ENCODE measurements around the gene TSPAN18.

Gene TSPAN18

GRCh38 chr11:44823868-44824267 lies 97.1 kb downstream of the TSPAN18 start:
- DNase-seq (ENCODE audit: low read depth) = no peak

GRCh38 chr11:44824300-44824704 lies 97.5 kb downstream of the TSPAN18 start:
- no peak for DNase-seq (ENCODE audit: low read depth)

- DNase-seq (ENCODE audit: low read depth) = no peak
These were observed 98.5 kb downstream of the TSPAN18 start for GRCh38 chr11:44825058-44825785.

- no peak for DNase-seq (ENCODE audit: low read depth)
These were observed 100.3 kb downstream of the TSPAN18 start for GRCh38 chr11:44826922-44827643.

GRCh38 chr11:44828296-44828695 lies 101.5 kb downstream of the TSPAN18 start:
- DNase-seq (ENCODE audit: low read depth) = no peak

- DNase-seq (ENCODE audit: low read depth) = no peak
These were observed 103.1 kb downstream of the TSPAN18 start for GRCh38 chr11:44829838-44830237.

- DNase-seq (ENCODE audit: low read depth) = no peak
These were observed 105.0 kb downstream of the TSPAN18 start for GRCh38 chr11:44831605-44832394.

GRCh38 chr11:44832452-44832851 lies 105.7 kb downstream of the TSPAN18 start:
- DNase-seq (ENCODE audit: low read depth) = no peak

GRCh38 chr11:44833221-44833876 lies 106.6 kb downstream of the TSPAN18 start:
- no peak for DNase-seq (ENCODE audit: low read depth)

GRCh38 chr11:44833877-44834452 lies 107.2 kb downstream of the TSPAN18 start:
- DNase-seq (ENCODE audit: low read depth) = no peak

GRCh38 chr11:44834846-44835245 lies 108.1 kb downstream of the TSPAN18 start:
- DNase-seq (ENCODE audit: low read depth) = no peak

- DNase-seq (ENCODE audit: low read depth) = no peak
These were observed 108.5 kb downstream of the TSPAN18 start for GRCh38 chr11:44835296-44835695.

- DNase-seq (ENCODE audit: low read depth) = no peak
These were observed 109.2 kb downstream of the TSPAN18 start for GRCh38 chr11:44835938-44836337.

GRCh38 chr11:44837661-44838060 lies 110.9 kb downstream of the TSPAN18 start:
- DNase-seq (ENCODE audit: low read depth) = peak; percentile 26

GRCh38 chr11:44839458-44840084 lies 112.8 kb downstream of the TSPAN18 start:
- DNase-seq (ENCODE audit: low read depth) = no peak

GRCh38 chr11:44840085-44840478 lies 113.3 kb downstream of the TSPAN18 start:
- DNase-seq (ENCODE audit: low read depth) = no peak

- DNase-seq (ENCODE audit: low read depth) = no peak
These were observed 113.9 kb downstream of the TSPAN18 start for GRCh38 chr11:44840521-44841251.

- DNase-seq (ENCODE audit: low read depth) = peak; percentile 91
These were observed 115.5 kb downstream of the TSPAN18 start for GRCh38 chr11:44842220-44842619.

GRCh38 chr11:44846852-44847251 lies 120.1 kb downstream of the TSPAN18 start:
- DNase-seq (ENCODE audit: low read depth) = no peak

GRCh38 chr11:44847316-44847715 lies 120.6 kb downstream of the TSPAN18 start:
- DNase-seq (ENCODE audit: low read depth) = no peak

Data from HS-27A (cell line).